ENCODE results near the gene GLCE.

GLCE gene

DNA sequence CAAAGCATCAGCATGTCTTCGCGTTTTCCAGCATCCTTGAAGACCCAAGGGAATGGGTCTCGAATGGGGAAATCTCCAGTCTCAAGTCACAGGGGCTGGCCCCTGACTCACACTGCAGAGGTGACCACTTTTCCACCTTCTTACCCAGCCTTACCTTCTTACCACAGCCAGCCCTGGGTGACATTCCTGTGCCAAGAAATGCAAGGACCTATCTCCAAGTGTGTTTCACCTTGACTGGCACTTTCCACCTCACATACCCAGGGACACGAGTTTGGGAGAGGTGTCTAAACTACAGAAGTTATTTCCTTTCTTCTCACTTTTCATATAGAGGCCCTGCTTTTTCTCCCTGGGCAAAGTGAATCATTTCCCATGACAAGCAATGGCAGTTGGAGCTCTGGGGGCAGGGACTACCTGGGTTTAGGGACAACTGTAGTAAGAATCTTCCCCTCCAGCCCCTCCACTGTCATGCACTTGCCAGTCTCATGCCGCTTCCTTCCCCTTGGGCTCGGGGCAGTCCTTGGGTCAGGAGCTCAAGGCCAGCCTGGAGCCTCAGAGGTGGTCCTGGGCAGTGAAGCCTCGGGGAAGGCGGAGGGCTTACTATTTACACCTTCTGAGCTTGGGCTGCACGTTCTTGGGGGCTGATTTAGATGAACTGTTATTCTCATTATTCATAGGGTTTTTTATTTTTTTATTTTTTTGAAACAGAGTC, 155.1 kb downstream of the GLCE start:
- no peak for DNase-seq (ENCODE audit: low read depth in 2 of 3, low spot score in 2 of 3)

DNA sequence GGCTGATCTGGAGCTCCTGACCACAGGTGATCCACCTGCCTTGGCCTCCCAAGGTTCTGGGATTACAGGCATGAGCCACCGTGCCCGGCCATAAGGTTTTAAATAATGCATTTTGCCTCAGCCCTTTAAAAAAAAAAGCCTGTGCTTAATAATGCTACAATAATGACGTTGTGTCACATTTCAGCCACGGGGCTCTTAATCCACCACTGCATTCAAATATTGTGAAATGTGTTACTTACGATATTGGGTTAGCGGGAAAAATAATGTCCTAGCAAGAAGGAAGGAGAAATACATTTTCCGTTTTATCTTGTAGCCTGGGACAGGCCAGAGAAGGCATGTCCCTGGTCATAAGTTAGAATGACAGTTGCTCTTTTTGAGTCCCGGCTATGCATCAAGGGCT, 155.9 kb downstream of the GLCE start:
- no peak for DNase-seq (ENCODE audit: low read depth in 2 of 3, low spot score in 2 of 3)

DNA sequence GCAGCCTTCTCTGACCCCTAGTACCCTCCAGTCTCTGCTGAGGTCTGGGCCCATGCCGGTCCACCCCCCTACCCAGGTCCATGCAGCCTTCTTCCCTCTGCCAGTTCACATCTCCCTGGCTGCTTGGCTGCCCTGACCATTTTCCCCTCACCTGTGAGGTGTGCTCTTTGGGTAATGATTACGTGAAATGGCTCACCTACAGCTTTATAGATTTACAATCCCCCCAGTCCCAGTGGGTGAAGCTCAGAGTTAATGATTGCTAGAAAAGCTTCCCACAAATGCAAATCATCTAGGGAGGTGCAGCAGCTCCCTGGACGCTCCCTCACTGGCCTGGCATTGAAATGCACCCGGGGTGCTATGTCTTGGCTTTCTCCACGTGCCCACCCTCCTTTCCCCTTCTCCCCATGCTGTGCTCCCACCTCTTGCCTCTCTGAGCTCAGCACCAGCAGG, 157.0 kb downstream of the GLCE start:
- no peak for DNase-seq (ENCODE audit: low read depth in 2 of 3, low spot score in 2 of 3)

DNA sequence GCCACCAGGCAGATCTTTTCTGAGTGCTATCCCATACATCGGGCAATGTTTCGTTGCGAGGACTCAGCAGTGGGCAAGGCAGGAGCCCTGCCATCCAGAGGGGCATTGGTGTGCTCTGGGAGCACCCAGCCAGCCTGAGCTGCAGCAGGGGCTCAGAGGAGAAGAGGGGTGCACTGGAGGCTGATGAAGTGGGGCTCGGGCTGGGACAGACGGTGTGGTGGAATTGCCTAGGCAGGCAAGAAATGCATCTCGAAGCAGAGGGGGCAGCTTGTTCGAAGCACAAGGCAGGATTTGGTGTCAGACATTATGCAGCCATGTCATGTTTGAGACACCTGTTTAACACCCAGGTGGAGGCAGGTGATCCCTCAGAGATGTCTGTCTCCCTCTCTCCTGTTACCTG, 157.6 kb downstream of the GLCE start:
- DNase-seq (ENCODE audit: low read depth in 2 of 3, low spot score in 2 of 3) = no peak

- DNase-seq (ENCODE audit: low read depth in 2 of 3, low spot score in 2 of 3) = no peak
Measured at GRCh38 chr15:69319384-69320375, 159.2 kb downstream of the GLCE start.

- no peak for DNase-seq (ENCODE audit: low read depth in 2 of 3, low spot score in 2 of 3)
Measured at GRCh38 chr15:69320977-69321554, 160.6 kb downstream of the GLCE start.

Measured in activated CD8-positive, alpha-beta memory T cell treated with anti-CD3 and anti-CD28 coated beads for 48 hours (primary cell).